Testis (tissue), 3 donors: ENCODE results near the gene ATAD3B. TPM values are rescaled to one million over a fixed set of nuclear protein-coding genes. Genes with fewer than 3 reads are reported as not detected.
"Not testable (repeated sequence)": the region's sequence is repeated elsewhere in the genome, so short reads cannot be mapped to it uniquely, and the experiment has no call there.

Experiments used
- DNase-seq: peaks from one replicate; pipeline ENCODE4 v3.0.0-alpha.2; 2019
- H3K27ac ChIP-seq, 2 donors: fragments of 200-600 bp; sonication (generic); one replicate each; pipeline ENCODE4 v1.5.1; 2019
- H3K27me3 ChIP-seq: fragments of 200-600 bp; sonication (generic); one replicate; pipeline ENCODE4 v1.5.1; 2019
- H3K36me3 ChIP-seq: fragments of 200-600 bp; sonication (generic); one replicate; pipeline ENCODE4 v1.5.1; 2017; ENCODE audit warnings: low read depth; ENCODE audit errors: missing control alignments
- H3K4me1 ChIP-seq: fragments of 200-600 bp; sonication (generic); one replicate; pipeline ENCODE4 v1.5.1; 2019
- H3K4me3 ChIP-seq, 2 donors: fragments of 200-600 bp; sonication (generic); one replicate each; pipeline ENCODE4 v1.5.1; 2017 to 2019
- H3K9me3 ChIP-seq: fragments of 200-600 bp; sonication (generic); one replicate; pipeline ENCODE4 v1.5.1; 2017
- POLR2A ChIP-seq: fragments of 450-650 bp; IDR thresholded peaks from one replicate; pipeline ENCODE4 v1.6.1; 2017; ENCODE audit warnings: antibody characterized with exemption, mild to moderate bottlenecking, moderate library complexity
- WGBS, 2 donors: methylation state at CpG; one replicate each; pipeline ENCODE4 v1.1.5; 2018; 5-methylcytosine and 5-hydroxymethylcytosine counted together
- intact Hi-C: fragments of 100-400 bp; cut with DNase I; formaldehyde crosslinking; loops from one replicate; pipeline ENCODE4 v1.15.1; 2023; ENCODE audit warnings: low total_unique reads
- polyA plus RNA-seq: library from polyadenylated mRNA; stranded (reverse); fragments of 350-450 nt; fragmentation: Illumina TruSeq; extraction: RNeasy Lipid Tissue Mini Kit (QIAGEN cat#74804); gene quantifications from one replicate; pipeline ENCODE4 v1.2.3, GENCODE V29; 2014; ENCODE audit warnings: low read depth, low replicate concordance; ENCODE audit not compliant: insufficient read depth
- total RNA-seq, 2 donors: library from RNA; depleted of rRNA; stranded (reverse); fragments of >200 nt; gene quantifications; one replicate each; pipeline ENCODE4 v1.2.3, GENCODE V29; 2016
- TF ChIP-seq, protein P1 (sequence below), 3 experiments: fragments of 450-650 bp in 2 of 3; fragments of 200-600 bp in 1 of 3; sonication (generic) in 1 of 3; IDR thresholded peaks; one replicate each; pipeline ENCODE4 v1.5.1; 2016 to 2019; ENCODE audit warnings: antibody characterized with exemption in 3 of 3, mild to moderate bottlenecking in 2 of 3, moderate library complexity in 1 of 3

Gene ATAD3B
- total and polyA plus RNA-seq, 3 donors from 2014 or later, result 19.1 to 55.6 (median 46.3) TPM

DNA sequence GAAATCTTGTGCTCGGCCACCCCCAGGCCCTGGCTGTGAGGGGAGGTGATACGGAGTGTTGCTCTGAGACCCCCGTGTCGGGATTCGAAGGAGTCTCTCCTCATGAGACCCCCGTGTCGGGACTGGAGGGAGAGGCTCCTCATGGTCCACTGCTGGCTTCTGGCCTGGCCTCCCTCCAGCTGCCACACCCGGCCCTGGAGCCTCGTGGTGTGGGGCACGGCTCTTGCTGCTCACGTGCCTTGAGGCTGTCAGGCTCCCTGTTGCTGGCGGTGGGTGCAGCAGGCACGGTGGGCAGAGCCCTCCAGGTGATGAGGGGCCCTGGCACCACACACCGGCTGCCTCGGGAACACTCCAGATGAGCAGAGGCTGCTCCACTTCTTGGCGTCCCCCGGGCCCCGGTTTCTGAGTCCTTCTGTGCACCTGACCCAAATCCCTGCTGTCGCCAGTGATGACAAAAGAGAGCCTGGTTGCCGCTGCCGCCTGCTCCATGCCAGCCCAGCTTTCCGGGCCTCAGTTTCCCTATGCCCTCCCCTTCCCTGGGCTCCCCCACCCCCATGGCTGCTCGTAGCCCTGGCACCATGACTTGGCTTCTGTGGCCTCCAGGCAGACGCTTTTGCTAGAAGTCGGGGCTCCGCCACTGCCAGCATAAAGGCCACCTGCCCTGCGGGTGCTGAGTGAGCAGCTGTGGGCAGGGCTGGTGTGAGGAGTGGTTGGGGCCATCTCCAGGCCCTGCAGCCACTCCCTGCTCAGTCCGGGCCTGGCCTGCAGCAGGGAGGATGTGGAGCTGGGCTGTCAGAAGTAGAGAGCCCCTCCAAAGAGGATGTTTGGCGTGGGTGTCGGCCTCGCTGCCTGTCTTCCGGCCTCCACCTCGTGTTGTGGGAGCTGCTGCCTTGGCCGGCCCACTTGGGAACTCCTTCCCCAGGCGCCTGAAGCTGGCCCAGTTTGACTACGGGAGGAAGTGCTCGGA is 57.0 kb downstream of the ATAD3B start:
- no peak overlapping the region for H3K4me3 ChIP-seq
- H3K27ac ChIP-seq, result no peak overlapping the region
- no peaks in the 10 kb centered on the region for H3K36me3 ChIP-seq
- no peaks in the 10 kb centered on the region for H3K4me1 ChIP-seq
- no peak for TF ChIP-seq POLR2A
- TF ChIP-seq, protein P1, sequence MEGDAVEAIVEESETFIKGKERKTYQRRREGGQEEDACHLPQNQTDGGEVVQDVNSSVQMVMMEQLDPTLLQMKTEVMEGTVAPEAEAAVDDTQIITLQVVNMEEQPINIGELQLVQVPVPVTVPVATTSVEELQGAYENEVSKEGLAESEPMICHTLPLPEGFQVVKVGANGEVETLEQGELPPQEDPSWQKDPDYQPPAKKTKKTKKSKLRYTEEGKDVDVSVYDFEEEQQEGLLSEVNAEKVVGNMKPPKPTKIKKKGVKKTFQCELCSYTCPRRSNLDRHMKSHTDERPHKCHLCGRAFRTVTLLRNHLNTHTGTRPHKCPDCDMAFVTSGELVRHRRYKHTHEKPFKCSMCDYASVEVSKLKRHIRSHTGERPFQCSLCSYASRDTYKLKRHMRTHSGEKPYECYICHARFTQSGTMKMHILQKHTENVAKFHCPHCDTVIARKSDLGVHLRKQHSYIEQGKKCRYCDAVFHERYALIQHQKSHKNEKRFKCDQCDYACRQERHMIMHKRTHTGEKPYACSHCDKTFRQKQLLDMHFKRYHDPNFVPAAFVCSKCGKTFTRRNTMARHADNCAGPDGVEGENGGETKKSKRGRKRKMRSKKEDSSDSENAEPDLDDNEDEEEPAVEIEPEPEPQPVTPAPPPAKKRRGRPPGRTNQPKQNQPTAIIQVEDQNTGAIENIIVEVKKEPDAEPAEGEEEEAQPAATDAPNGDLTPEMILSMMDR (IDR thresholded peaks at IDR 0.05), result no peak
- H3K27me3 ChIP-seq, result no peaks in the 10 kb centered on the region
- no peaks in the 10 kb centered on the region for H3K9me3 ChIP-seq
- intact Hi-C loops, result no loop called here
- DNase-seq, result no peak
- WGBS, 2 donors, result 92 to 94% methylated on average over 10 to 37 of the region's 37 CpGs

DNA sequence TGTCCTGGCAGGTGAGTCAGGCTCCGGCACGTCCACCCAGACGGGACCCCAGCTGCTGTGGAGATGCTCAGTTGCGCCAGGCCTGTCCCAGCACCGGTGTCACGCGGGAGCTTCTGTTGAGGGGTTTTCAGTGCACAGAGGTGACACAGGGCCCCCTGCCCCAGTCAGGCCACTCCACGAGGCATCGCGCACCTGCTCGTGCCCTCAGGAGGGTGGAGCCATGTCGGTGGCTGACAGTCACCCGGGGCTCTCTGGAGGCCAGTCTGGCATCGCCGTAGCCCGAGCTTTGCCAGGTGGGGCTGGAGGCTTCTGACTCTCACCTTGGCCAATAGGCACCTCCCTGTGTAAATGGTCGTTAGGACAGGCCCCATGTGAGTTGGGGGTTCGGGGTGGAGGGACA is 57.8 kb downstream of the ATAD3B start:
- no peak for DNase-seq
- intact Hi-C loops, result no loop called here
- H3K4me3 ChIP-seq, result no peak overlapping the region
- TF ChIP-seq, protein P1 (IDR thresholded peaks at IDR 0.05), result no peak
- TF ChIP-seq POLR2A, result no peak
- 90 to 99% methylated on average over 2 to 14 of the region's 18 CpGs for WGBS, 2 donors
- H3K9me3 ChIP-seq, result no peaks in the 10 kb centered on the region
- H3K27ac ChIP-seq, result no peak overlapping the region
- H3K27me3 ChIP-seq, result no peaks in the 10 kb centered on the region
- H3K36me3 ChIP-seq, result no peaks in the 10 kb centered on the region
- no peaks in the 10 kb centered on the region for H3K4me1 ChIP-seq

DNA sequence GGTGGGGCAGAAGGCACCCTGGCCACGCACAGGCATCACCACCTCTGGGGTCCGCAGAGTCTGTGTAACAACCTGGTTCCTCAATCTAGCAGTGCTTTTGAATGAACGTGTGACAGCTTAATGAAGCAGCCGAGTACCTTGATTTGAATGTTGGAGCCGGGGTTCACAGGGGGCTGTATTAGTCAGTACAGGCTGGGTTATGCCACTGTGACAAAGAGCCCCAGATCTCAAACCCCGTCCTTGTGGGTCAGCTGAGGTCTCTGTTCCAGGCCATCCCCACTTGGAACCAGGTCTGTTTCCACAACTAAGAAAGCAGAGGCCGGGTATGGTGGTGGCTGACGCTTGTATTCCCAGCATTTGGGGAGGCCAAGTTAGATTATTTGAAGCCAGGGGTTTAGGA is 58.4 kb downstream of the ATAD3B start:
- H3K9me3 ChIP-seq, result no peaks in the 10 kb centered on the region
- WGBS, 2 donors, result 91 to 98% methylated on average over 6 to 8 of the region's 8 CpGs
- TF ChIP-seq POLR2A, result no peak
- TF ChIP-seq, protein P1 (IDR thresholded peaks at IDR 0.05), result no peak
- no peak overlapping the region for H3K27ac ChIP-seq
- no peaks in the 10 kb centered on the region for H3K36me3 ChIP-seq
- no peaks in the 10 kb centered on the region for H3K27me3 ChIP-seq
- intact Hi-C loops, result no loop called here
- no peak for DNase-seq
- no peak overlapping the region for H3K4me3 ChIP-seq
- H3K4me1 ChIP-seq, result no peaks in the 10 kb centered on the region

DNA sequence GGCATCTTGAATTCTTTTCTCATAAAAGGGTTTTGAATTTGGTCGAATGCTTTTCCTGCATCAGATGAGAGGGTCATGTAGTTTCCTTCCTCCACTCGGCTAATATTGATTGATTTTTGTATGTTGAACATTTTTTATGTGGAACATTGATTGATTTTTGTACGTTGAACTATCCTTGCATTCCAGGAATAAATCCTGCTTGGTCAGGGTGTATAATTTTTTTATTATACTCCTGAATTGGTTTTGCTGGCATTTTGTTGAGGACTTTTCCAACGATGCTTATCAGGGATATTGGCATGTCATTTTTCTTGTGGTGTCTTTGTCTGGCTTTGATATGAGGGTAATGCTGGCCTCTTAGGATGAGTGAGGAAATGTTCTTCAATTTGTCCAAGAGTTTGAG is 60.4 kb downstream of the ATAD3B start:
- 94 to 95% methylated on average over 4 of the region's 4 CpGs for WGBS, 2 donors
- TF ChIP-seq, protein P1 (IDR thresholded peaks at IDR 0.05), result no peak
- TF ChIP-seq POLR2A, result no peak
- no peaks in the 10 kb centered on the region for H3K4me1 ChIP-seq
- no peak for DNase-seq
- no peak overlapping the region for H3K27ac ChIP-seq
- intact Hi-C loops, result no loop called here
- no peak overlapping the region for H3K4me3 ChIP-seq
- no peaks in the 10 kb centered on the region for H3K9me3 ChIP-seq
- no peaks in the 10 kb centered on the region for H3K27me3 ChIP-seq
- H3K36me3 ChIP-seq, result no peaks in the 10 kb centered on the region

DNA sequence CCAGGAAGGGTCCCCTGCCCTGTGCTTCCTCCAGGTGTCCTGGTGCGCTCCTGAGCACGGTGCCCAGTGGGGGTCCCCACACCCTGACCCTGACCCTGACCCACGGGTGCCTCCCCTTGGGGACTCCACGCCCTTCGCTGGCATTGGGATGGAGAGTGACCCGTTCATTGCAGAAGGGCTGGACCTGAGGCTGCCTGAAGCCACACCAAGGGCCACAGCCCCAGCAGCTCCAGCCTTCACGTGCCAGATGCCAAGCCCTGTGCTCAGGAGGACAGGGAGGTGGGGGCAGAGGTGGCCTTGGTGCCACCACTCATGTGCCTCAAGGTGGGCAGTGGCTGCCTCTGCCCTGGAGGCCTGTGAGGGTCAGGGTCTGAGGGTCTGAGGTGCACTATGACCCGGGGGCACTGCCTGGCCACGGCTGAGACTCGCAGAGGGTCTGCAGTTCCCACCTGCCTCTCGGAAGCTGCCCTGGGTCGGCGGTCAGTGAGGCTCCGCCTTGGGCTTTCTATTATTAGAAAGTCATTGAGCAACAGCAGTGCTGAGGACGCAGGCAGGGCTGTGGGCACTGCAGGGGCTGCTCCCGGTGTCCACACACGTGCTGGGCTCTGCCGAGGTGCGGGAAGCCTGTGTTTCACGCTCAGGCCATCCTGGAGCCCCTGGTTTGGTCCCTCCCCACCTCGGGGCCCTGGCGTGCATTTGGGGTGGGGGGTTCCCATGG is 61.8 kb downstream of the ATAD3B start:
- 70 to 73% methylated on average over 9 to 12 of the region's 22 CpGs for WGBS, 2 donors

DNA sequence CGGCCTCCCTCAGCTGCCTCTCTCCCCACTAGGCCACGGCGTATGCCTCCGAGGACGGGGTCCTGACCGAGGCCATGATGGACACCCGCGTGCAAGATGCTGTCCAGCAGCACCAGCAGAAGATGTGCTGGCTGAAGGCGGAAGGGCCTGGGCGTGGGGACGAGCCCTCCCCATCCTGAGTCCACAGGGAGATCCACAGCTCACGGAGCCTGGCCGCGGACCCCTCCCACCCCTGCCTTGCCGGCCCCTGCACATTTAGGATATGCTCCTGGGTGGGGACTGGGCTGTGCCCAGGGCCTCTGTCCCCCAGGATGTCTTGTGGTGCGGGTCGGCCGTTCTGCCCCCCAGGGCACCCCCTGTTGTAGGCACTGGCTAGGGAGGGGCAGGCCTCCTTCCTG is 62.3 kb downstream of the ATAD3B start:
- H3K9me3 ChIP-seq, H3K36me3 ChIP-seq, H3K27me3 ChIP-seq, H3K27ac ChIP-seq, intact Hi-C loops, H3K4me3 ChIP-seq, DNase-seq, H3K4me1 ChIP-seq: not testable (repeated sequence)
- WGBS, 2 donors, result 83% methylated on average over 11 of the region's 18 CpGs; no CpG with 5 or more reads in 1 of the 2 donors

More for the DNA sequence above, 61.8 kb downstream of the ATAD3B start:
- DNase-seq, H3K36me3 ChIP-seq, H3K9me3 ChIP-seq, H3K27ac ChIP-seq, H3K27me3 ChIP-seq, H3K4me3 ChIP-seq, intact Hi-C loops, H3K4me1 ChIP-seq: not testable (repeated sequence)
